RKO (cell line): ENCODE data around the gene EPHA5.

Experiments used
- DNase-seq: peaks from one replicate; pipeline ENCODE4 v3.0.0-alpha.2; 2016; ENCODE audit warnings: low spot score

The EPHA5 gene

DNA sequence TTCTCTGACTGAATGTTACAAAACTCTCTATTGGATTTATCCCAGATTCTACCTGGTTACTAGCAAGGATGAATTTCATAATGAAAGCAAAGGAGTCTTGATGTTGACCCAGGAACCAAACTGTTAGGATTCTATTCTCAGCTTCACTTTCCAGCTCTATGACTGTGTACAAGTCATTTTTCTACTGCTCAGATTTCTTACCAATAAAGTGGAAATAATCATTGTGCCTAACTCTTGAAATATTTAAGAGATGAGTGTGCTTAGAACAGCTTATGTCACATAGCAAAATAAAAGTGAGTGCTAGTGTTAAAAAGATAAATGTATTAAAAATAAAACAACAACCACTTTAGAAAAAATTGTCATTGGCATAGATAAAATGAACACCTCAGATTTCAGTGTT lies 45.6 kb downstream of the EPHA5 start:
- DNase-seq = no peak

DNA sequence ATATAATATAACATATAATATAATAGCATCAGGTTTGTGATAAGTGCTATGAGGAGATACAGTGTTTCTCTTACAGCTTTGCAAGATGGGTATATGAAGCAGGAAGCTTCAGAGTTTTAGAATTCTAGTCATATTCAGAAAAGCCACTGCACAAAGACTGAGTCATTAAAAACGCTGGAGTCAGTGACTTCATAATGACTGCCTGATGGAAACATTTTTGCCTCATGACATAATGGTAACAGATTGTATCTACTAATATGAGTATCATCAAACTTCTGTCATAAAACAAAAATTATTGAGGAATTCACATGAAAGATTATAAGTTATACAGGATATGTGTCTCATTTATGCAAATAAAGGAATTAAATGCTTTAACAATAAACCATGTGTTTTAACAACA lies 46.8 kb downstream of the EPHA5 start:
- peak; percentile 93 for DNase-seq

DNA sequence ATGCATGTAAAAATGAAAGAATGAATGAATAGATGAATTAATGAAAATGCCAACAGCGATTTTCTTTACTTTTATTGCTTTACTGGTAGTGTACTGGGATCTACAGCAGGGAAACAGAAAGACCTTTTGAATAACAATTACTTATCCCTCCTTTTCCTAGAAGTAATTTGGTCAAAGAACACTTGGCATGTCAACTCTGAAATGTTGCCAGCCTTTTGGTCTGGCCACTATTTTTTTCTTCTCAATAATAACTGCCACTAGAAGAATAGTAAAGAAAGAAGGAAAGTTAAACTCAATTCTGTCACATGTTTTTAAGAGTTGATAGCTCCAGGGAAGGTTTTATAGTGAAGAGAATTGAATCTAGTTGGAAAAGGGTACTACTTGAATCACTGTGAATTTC lies 52.9 kb downstream of the EPHA5 start:
- no peak for DNase-seq

DNA sequence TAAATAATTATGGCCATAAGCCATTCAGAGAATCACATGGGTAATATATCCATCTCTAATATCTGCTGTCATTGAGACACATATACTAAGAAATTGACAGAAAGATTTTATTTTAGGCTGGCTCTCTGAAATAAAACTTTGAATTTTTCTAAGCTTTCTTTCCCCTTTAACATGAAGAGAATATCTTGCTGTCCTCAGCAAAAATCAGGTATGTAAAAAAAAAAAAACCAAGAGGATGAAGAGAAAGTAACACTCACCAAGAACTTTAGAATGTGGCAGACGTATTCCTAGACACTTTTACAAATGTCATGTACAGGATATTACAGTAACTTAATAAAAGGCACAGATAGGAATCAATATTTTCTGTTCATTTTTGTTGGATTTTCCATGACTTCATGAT lies 65.8 kb downstream of the EPHA5 start:
- DNase-seq = no peak

DNA sequence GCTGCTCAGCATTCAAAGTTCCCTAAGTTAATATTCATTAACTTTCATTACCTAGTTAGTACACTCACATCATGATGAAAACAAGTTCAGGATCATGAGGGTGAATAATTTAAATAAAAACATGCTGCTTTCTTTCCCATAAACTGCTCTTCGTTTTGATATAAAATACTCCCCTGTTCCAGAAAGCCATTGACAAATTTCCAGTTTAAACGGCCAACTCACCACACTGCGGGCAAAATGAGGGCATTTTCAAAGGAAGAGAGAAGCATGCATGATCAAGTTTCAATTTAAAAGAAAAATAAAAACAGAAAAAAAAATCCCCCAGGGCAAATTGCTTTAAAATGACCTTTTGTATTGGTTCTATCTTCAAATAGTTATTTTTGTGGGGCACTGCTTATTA lies 69.6 kb downstream of the EPHA5 start:
- DNase-seq = no peak

DNA sequence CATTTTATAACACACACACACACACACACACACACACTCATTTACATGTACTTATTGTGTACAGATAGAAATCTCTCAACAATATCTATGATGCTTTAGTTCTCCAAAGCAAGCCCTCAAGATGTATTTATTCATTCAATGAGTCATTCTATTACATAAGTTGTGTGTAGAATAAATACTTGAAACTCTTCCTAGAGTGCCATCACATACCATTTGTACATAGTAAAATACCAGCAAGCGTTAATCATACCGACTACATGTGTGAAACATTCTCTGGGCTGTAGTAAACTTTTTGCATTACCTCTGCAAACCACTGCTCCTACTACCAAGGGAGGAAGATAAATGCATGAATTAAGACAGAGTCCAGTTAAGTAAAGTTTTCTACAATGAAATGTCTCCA lies 70.9 kb downstream of the EPHA5 start:
- no peak for DNase-seq

DNA sequence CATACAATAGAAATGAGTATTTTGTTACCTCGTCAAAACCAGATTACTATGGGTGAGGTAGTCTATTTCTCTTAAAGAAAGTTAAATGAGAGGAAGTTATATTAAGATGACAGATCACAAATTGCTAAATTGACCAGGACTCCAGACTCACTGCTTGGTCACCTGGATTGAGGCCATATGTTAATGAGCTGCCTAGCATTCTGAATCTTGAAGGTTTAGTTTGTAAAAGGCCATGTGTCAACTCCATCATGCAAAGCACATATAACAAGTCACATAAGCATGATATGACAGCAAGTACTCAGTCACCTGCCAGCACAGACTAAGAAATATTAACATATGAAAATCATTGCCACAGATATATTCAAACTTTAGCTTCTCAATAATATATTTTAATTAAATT lies 72.6 kb downstream of the EPHA5 start:
- DNase-seq = no peak

DNA sequence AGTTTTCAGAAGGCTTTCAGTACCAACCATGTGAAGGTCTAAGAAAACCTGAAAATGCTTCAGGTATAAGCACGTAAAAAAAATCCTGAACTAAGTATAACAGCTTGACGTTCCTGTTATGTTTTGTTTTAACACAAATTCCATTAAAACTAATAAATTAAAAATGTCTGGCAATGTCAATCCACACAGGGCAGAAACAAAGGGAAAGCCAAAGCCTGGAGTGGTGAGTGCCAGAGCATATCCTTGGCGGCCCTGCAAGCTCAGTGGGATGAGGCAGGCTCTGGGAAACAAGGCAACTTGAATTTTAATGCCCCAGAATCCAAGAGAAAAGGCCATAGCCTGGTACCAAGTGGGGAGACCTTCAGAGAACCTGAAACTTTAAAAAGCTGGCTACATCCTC lies 78.2 kb downstream of the EPHA5 start:
- no peak for DNase-seq

DNA sequence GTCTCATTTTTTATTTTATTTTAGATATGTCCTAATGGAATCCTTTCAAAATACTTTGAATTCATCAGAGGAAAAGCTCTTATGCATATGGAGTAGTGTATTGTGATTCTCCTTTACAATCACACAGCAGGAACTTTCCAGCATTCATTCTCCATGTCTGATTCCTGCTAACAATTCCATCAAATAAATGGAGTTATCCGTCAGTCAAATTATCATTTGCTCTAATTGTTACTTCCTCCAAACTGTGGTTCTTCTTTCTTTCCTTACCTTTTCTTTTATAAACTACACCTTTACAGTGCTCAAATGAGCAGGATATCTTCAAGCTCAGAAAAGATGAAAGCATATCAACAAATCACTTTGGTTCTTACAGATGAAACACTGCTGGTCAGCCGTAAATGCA lies 80.4 kb downstream of the EPHA5 start:
- no peak for DNase-seq

DNA sequence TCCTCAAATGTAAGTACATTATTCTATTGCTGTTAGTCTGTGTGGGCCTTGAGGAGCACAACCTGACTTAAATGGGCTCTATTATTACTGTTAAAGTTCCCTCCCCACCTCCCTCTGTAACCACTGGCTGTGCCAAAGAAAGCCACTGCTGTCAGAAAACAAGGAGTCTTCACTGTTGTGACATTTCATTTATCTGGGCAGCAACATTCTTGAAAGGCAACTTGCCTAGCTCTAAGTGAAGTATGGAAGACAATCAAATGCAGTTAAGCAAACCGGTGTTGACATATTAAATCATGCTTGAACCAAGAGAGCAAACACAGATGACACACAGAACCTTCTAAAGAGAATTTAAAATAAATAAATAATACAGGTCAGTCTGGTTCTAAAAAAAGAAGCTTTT lies 81.0 kb downstream of the EPHA5 start:
- no peak for DNase-seq

DNA sequence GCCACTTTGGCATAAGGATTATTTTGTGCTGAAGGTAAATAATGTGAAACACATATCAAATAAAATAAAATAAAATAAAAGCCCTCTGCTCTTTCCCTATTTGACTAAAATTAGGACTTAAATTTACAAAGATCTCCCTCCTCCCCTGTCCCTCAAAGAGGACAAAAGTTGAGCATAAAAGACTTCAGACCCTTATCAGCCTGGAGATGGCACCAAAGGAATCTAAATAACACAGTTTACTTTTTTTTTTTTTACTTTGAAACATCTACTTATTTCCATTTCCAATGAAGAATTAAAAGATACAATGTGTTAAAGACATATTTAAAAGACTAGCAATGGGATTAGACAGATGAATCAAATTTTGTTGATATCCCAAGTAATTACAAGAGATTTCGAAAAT lies 89.7 kb downstream of the EPHA5 start:
- DNase-seq = peak; percentile 39

DNA sequence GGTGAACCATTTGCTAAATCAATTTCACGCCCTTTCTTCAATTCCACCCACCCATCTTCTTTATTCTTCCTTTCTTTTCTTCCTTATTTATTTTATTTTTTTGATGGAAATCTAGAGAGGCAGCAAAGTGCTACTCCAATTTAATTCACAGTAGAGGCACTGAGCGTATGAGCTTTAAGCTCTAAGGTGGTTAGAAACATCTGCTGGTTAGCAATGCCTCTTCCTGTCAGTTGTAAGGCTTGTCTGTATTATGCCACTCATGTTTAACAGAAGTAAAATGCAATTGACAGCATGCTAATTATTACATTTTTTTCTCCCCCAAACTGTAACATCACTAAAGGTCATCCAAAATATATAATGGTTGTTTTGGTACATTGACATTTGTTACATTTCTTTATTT lies 103.8 kb downstream of the EPHA5 start:
- no peak for DNase-seq

DNA sequence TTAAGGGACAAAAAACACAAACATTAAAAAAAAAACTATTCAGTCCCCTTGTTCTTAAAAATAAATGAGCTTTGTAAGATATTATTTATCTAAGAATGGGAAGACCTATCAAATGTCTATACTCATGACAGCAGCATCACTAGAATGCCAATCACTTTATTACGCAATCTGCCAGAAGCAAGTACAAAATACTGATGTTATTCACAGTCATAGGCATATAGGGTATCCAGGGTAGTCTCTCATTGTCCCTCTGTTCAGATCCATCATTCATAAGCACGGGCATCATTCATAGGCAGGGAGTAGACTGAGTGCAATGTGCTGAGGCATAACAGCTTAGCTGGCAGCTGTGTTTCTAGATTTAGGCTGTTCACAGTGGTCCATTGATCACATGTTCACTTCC lies 109.1 kb downstream of the EPHA5 start:
- DNase-seq = no peak

DNA sequence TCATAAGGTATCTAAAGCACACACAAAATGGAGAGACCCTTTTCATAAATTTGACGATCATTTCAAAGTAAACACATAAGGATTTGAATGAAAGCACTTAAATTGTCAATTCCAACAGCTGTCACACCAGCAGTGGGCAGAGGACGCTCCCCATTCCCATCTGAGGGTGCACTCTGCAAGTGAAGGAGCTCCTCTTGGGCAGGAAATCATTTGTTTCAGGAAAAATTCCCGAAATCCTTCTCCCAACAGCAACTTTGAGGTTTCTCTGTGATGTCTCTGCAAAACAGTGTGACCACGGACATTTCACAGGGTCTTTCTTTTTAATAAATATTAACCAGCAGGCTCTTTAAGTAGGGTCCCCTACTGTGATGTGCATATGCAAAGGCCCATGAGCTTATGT lies 111.0 kb downstream of the EPHA5 start:
- no peak for DNase-seq

DNA sequence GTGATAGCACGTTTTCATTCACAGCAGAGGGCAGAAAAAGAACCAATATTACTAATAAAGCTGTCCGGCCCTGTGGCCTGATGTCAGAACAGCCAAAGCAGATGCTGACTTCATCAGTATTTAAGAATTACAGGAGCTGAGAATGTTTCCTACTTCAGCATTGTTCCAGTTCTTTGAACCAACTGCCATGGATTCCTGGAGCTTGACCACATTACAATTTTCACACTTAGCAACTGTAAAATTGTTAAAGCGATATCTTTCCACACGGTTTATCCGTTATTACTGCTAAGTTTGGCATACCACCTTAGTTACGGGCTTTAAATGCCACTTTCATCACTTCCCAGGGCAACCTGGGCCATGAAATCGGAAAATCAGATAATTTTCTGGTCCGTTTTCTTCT lies 118.2 kb downstream of the EPHA5 start:
- no peak for DNase-seq

DNA sequence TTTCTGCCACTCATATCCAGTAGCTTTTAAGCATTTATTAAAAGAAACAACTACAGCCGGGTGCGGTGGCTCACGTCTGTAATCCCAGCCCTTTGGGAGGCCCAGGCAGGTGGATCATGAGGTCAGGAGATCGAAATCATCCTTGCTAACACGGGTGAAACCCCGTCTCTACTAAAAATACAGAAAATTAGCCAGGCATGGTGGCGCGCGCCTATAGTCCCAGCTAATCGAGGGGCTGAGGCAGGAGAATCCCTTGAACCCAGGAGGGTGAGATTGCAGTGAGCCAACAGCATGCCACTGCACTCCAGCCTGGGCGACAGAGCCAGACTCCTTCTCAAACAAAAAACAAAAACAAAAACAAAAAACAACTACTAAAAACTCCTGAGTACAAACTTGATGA lies 119.8 kb downstream of the EPHA5 start:
- DNase-seq = no peak

DNA sequence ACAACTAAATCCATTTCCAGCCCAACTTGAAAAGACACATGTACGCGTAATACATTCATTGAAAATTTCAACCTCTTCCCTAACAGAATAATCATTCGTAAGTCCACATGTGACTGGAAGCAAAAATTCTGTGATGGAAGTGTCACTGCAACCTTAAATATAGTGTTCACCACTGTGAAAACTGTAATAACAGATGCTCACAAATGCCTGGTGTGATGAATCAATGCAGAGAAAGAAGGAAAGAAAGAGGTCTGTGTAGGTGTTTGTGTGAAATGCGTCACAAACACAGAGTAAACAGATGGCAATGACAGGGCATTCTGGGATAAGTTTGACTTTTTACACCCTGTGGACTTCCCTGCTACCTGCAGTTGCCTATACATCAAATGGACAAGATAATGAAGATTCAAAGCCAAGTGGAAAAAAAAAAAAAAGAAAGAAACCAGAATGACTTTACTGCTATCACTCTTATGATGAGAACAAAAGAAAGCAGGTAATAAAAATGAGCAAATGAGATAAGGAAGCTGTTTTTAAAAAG lies 123.3 kb downstream of the EPHA5 start:
- DNase-seq = no peak

DNA sequence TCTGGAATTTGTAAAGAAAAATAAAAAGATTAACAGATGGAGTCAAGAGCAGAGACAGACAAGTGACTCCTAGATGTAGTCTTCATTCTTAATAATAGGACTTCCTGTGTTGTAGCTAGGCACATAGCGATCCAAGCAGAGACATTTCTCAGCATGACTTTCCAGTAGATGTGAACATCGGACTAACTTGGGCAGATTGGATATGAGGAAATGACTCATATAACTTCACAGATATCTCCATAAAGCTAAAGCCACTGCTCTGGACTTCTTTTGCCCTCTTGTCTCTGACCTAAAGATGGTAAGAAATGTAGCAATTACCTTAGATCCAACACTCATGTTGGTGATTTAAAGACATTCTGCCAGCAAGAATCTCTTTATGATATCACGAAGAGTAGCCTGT lies 131.7 kb downstream of the EPHA5 start:
- peak; percentile 29 for DNase-seq

DNA sequence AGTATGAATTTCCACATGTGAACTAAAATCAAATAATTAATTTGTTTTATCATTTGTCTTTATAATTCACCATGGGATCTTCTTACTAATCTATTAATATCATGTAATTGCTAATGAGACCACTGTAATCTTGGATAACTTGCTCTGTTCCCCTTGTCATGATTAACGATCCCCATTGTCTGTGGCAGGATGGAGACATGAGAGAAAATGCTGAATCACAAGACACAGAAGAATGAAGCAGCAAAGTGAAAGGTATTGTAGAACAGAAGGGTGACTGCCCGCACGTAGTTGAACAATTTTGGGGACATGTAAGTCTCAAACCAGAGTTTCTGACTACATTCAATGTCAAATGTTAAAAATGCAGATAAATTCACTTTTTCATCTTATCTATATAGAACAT lies 135.2 kb downstream of the EPHA5 start:
- DNase-seq = no peak

DNA sequence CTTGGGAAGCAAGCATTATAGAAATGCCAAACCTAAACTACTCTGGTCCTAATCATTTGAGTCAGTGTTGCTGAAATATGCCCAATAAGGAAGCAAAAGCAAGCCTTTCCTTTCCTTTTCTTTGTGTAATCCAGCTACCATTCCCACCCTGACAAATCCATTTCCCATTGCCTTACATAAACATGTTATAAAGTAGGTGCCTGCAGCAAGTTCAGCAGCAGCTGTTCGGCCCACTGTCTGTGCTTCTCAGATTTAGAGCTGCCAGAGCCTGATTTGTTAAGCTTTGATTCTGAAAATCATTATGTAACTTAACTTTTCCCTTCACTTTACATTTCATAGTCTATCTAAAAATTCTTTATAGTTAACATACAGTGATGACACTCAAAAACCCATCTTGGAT lies 148.6 kb downstream of the EPHA5 start:
- no peak for DNase-seq

DNA sequence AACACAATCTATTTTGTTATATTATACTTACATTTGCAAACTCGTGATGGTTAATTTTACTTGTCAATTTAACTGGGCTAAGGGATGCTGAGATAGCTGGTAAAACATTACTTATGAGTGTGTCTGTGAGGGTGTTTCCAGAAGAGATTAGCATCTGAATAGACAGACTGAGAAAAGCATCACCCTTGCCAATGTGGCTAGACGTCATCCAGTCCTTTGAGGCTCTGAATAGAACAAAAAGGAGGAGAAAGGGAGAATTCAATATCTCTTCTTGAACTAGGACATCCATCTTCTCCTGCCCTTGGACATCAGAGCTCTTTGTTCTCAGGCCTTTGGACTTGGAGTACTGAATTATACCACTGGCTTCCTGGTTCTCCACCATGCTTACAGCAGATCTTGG lies 154.6 kb downstream of the EPHA5 start:
- DNase-seq = no peak

DNA sequence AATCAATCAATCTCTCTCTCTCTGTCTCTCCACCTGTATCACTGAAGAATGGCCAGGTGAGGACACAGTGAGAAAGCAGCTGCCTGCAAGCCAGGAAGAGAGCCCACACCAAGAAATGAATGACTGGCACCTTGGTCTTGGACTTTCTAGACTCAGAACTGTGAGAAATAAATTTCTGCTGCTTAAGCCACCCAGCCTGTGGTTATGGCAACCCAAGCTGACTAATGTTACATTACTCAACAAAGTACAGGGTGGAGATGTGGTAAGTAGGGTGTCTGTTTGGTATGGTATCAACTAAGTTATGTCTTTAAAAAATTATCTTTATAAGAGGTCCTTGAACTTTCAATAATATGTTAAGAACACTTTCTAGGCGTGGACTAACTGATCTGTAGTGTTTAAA lies 159.3 kb downstream of the EPHA5 start:
- peak; percentile 41 for DNase-seq

DNA sequence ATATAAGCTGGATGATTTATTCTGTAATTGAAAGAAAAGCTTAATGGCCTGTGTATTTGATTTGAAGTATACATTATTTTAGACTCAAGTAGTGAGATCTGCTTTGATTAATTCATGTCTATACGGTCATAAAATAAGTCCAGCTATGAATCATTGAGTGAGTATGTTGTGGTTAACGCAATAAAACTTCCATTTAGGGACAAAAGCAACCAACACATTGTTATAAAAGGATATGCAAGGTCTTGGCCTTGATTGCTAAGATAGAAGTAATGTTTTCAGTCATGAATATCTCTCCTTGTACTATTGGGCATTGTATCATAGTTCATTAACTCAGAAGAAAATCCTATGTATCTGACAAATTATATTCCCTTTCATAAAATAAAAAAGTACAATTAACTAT lies 162.1 kb downstream of the EPHA5 start:
- peak; percentile 74 for DNase-seq

DNA sequence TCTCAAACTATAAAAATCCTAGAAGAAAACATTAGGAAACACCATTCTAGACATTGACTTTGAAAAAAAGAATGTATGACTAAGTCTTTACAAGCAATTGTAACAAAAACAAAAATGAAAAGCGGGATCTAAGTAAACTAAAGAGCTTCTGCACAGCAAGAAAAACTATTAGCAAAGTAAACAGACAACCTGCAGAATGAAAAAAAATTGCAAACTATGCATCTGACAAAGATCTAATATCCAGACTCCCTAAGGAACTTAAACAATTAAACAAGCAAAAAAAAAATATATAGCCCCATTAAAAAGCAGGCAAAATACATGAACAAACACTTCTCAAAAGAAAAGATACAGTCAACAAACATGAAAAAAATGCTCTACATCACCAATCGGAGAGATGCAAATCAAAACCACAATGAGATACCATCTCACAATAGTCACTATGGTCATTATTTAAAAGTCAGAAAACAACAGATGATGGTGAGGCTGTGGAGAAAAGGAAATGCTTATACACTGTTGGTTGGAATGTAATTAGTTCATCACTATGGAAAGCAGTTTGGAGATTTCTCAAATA lies 168.1 kb downstream of the EPHA5 start:
- DNase-seq = no peak

DNA sequence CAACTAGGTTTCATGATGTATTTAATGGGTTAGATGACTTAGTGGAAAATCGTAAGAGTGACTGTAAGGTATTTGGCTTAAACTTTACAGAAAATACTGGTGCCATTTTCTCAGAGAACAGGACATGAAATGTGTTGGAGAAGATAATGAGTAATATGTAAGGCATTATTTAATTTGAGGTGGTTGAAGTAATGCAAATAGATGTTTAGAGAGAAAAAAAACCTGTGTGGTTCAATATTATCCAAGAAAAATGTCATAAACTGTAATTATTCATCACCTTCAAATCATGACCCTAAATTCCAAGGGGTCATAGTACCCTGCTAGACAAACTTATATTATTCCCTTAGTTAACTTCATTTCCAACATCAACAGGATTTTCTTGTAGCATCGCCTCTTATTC lies 171.7 kb downstream of the EPHA5 start:
- DNase-seq = no peak
